Panc1 (cell line): ENCODE measurements around the gene NME5. TPM values are rescaled to one million over a fixed set of nuclear protein-coding genes. Genes with fewer than 3 reads are reported as not detected.
"Not testable (repeated sequence)": the region's sequence is repeated elsewhere in the genome, so short reads cannot be mapped to it uniquely, and the experiment has no call there.

Source experiments
- ATAC-seq: fragments of 200-7000 bp; cut with Tn5 transposase; 2 replicates; pipeline ENCODE4 v1.9.1; 2020; ENCODE audit warnings: mild to moderate bottlenecking, moderate library complexity
- BruUV-seq: library from RNA; stranded (reverse); fragments of 400-500 nt; replicated peaks from 2 replicates; lab custom pipeline; 2021; lab: Mats Ljungman, UMichigan
- CTCF ChIA-PET: fragments of 300-600 bp; sonication (Branson Sonifier 250); formaldehyde crosslinking; loops from one replicate; lab custom pipeline; 2022; ENCODE audit warnings: antibody characterized with exemption; lab: Charles Lee
- POLR2A ChIA-PET: fragments of 300-600 bp; sonication (Branson Sonifier 250); formaldehyde crosslinking; loops from one replicate; lab custom pipeline; 2022; ENCODE audit warnings: antibody characterized with exemption; lab: Charles Lee
- DNase-seq: peaks from one replicate; pipeline ENCODE4 v3.0.0-alpha.2; 2010; ENCODE audit warnings: low read depth, low spot score
- H3K27ac ChIP-seq: 2 replicates; pipeline ENCODE4 v1.5.1; 2011; ENCODE audit warnings: mild to moderate bottlenecking, low read length, inconsistent platforms
- H3K27me3 ChIP-seq: fragments of 200-500 bp; sonication (Bioruptor generic); 2 replicates; pipeline ENCODE4 v1.6.0; 2014; ENCODE audit warnings: low read length, inconsistent platforms; ENCODE audit not compliant: control insufficient read depth, insufficient read depth
- H3K36me3 ChIP-seq: fragments of 200-500 bp; sonication (Bioruptor generic); 2 replicates; pipeline ENCODE4 v1.5.1; 2014; ENCODE audit warnings: inconsistent platforms, mild to moderate bottlenecking, low read length, moderate library complexity; ENCODE audit not compliant: control insufficient read depth, insufficient read depth
- H3K4me1 ChIP-seq: 2 replicates; pipeline ENCODE4 v1.5.1; 2011; ENCODE audit warnings: inconsistent platforms, mild to moderate bottlenecking, low read length, moderate library complexity; ENCODE audit not compliant: control insufficient read depth, insufficient read depth
- H3K4me3 ChIP-seq, 2 experiments: 2 replicates each; pipeline ENCODE4 v1.5.1; 2011 to 2012; ENCODE audit warnings: low read depth in 2 of 2, low read length in 2 of 2, mild to moderate bottlenecking in 2 of 2, inconsistent platforms in 1 of 2, moderate library complexity in 1 of 2
- H3K9me3 ChIP-seq: fragments of 200-500 bp; sonication (Bioruptor generic); 2 replicates; pipeline ENCODE4 v1.5.1; 2014; ENCODE audit warnings: low read depth, mild to moderate bottlenecking, inconsistent platforms, low read length, moderate library complexity; ENCODE audit not compliant: control insufficient read depth, insufficient read depth
- CTCF ChIP-seq: fragments of 450-650 bp; IDR thresholded peaks from 2 replicates; pipeline ENCODE4 v1.5.1; 2017; ENCODE audit warnings: mild to moderate bottlenecking
- POLR2AphosphoS5 ChIP-seq: IDR thresholded peaks from 2 replicates; pipeline ENCODE4 v1.6.1; 2012; ENCODE audit warnings: mild to moderate bottlenecking, low read depth, low read length, moderate library complexity
- REST ChIP-seq, 2 experiments: IDR thresholded peaks; 2 replicates each; pipeline ENCODE4 v1.6.1; 2011 to 2012; ENCODE audit warnings: low read depth in 2 of 2, control low read depth in 1 of 2, low read length in 1 of 2, mild to moderate bottlenecking in 1 of 2, moderate library complexity in 1 of 2; ENCODE audit not compliant: insufficient read depth in 1 of 2
- SIN3A ChIP-seq: IDR thresholded peaks from 2 replicates; pipeline ENCODE4 v1.6.1; 2012; ENCODE audit warnings: low read depth, mild to moderate bottlenecking, low read length, moderate library complexity, borderline replicate concordance; ENCODE audit not compliant: insufficient read depth
- TCF7L2 ChIP-seq: IDR thresholded peaks from 2 replicates; pipeline ENCODE4 v1.6.1; 2011; ENCODE audit warnings: mild to moderate bottlenecking, low read depth, low read length, inconsistent platforms
- in situ Hi-C: cut with HindIII; loops from 2 replicates; pipeline ENCODE4 v1.10.0; 2016; ENCODE audit warnings: low sequenced_read_pairs, low pct_unique_long_range_greater_than_20kb
- intact Hi-C: fragments of 100-400 bp; cut with micrococcal nuclease; formaldehyde crosslinking; loops from one replicate; pipeline ENCODE4 v1.10.0; 2022; ENCODE audit not compliant: unreplicated experiment
- total RNA-seq: library from RNA; stranded (reverse); gene quantifications from one replicate; pipeline ENCODE4 v1.2.1, GENCODE V29; 2021; ENCODE audit not compliant: unreplicated experiment

The NME5 gene
- total RNA-seq, 1 experiment from 2014 or later: 1.7 TPM

- BruUV-seq: no TSS peak
- in situ Hi-C loops: no loop called here
- no peak overlapping the region for H3K4me3 ChIP-seq
- no peaks in the 10 kb centered on the region for H3K27me3 ChIP-seq
- H3K9me3 ChIP-seq: no peaks in the 10 kb centered on the region
- H3K36me3 ChIP-seq: no peaks in the 10 kb centered on the region
- intact Hi-C loops: no loop called here
- no peak for DNase-seq
- ChIA-PET POLR2A (no interaction called here), CTCF (interaction anchor here (0.5 to 3.2 kb wide), 3 partner anchors 12 to 55 kb away, joined by 3 to 19 read pairs (median 3); no protein-coding TSS in a partner anchor)
- ATAC-seq: 0 out of 2 replicates have a peak, but pooled peaks have one; percentile 7
- H3K27ac ChIP-seq: no peak overlapping the region
- no peak for TF ChIP-seq REST (IDR thresholded peaks at IDR 0.05; ENCODE audit: insufficient read depth in 1 of 2, low read depth in 2 of 2, low read length in 1 of 2)
- no peak for TF ChIP-seq CTCF
- no peak for TF ChIP-seq TCF7L2
- no peak for TF ChIP-seq POLR2AphosphoS5
- no peak for TF ChIP-seq SIN3A
- no peaks in the 10 kb centered on the region for H3K4me1 ChIP-seq
These were observed 61.1 kb downstream of the NME5 start for GRCh38 chr5:138078006-138078643.

GRCh38 chr5:138077064-138077696 lies 62.0 kb downstream of the NME5 start:
- ChIA-PET POLR2A (interaction anchor here (0.6 kb wide), 1 partner anchor 49 kb away, joined by 3 read pairs; no protein-coding TSS in a partner anchor), CTCF (interaction anchor here (0.6 to 3.2 kb wide), 7 partner anchors 8 to 92 kb away, joined by 3 to 19 read pairs (median 3); no protein-coding TSS in a partner anchor)
- H3K9me3 ChIP-seq: no peaks in the 10 kb centered on the region
- no peaks in the 10 kb centered on the region for H3K36me3 ChIP-seq
- in situ Hi-C loops: no loop called here
- TF ChIP-seq SIN3A (no peak), POLR2AphosphoS5 (no peak), TCF7L2 (no peak), CTCF (peak; percentile 85), REST (IDR thresholded peaks at IDR 0.05; ENCODE audit: insufficient read depth in 1 of 2, low read depth in 2 of 2, low read length in 1 of 2) (no peak)
- no peaks in the 10 kb centered on the region for H3K4me1 ChIP-seq
- BruUV-seq: no TSS peak
- H3K27ac ChIP-seq: no peak overlapping the region; the same call in 1 of the 2 replicates
- H3K27me3 ChIP-seq: no peaks in the 10 kb centered on the region
- intact Hi-C loops: loop anchor here (1.0 kb wide), 1 partner anchor 56 kb away; no protein-coding TSS in a partner anchor
- H3K4me3 ChIP-seq: no peak overlapping the region
- ATAC-seq (peak; percentile 92), DNase-seq (peak; percentile 66)

- H3K27me3 ChIP-seq, H3K27ac ChIP-seq, H3K4me1 ChIP-seq, H3K4me3 ChIP-seq, H3K9me3 ChIP-seq, ATAC-seq, DNase-seq, POLR2A ChIA-PET, H3K36me3 ChIP-seq, BruUV-seq, in situ Hi-C loops, intact Hi-C loops: not testable (repeated sequence)
- CTCF ChIA-PET: interaction anchor here (1.5 to 2.0 kb wide), 2 partner anchors 35 to 37 kb away, joined by 3 to 14 read pairs; no protein-coding TSS in a partner anchor
These were observed 69.2 kb downstream of the NME5 start for GRCh38 chr5:138070026-138070425.
